ENCODE data around the gene STAT2.
"Not testable (repeated sequence)": the region's sequence is repeated elsewhere in the genome, so short reads cannot be mapped to it uniquely, and the experiment has no call there.

Gene STAT2

GRCh38 chr12:56324206-56324605 is 35.7 kb downstream of the STAT2 start:
- DNase-seq = no peak

GRCh38 chr12:56321610-56322009 is 38.3 kb downstream of the STAT2 start:
- DNase-seq = not testable (repeated sequence)

GRCh38 chr12:56321027-56321426 is 38.9 kb downstream of the STAT2 start:
- DNase-seq = no peak

GRCh38 chr12:56317675-56318074 is 42.2 kb downstream of the STAT2 start:
- no peak for DNase-seq

- peak; percentile 98 for DNase-seq
These were observed 44.1 kb downstream of the STAT2 start, which contains the start of gene CNPY2 for GRCh38 chr12:56315622-56316473. TSS of gene CNPY2 (minus strand) at chr12:56315988. CDS start at chr12:56315217, 771 bp downstream.

- DNase-seq = peak; percentile 49
These were observed 44.7 kb downstream of the STAT2 start for GRCh38 chr12:56315249-56315621.

GRCh38 chr12:56311003-56311402 is 48.9 kb downstream of the STAT2 start:
- DNase-seq = no peak

- no peak for DNase-seq
These were observed 51.2 kb downstream of the STAT2 start for GRCh38 chr12:56308714-56309113.

- DNase-seq = no peak
These were observed 52.5 kb downstream of the STAT2 start for GRCh38 chr12:56307221-56307965.

GRCh38 chr12:56304872-56305590 is 54.9 kb downstream of the STAT2 start:
- DNase-seq = no peak

GRCh38 chr12:56304276-56304675 is 55.6 kb downstream of the STAT2 start:
- no peak for DNase-seq

GRCh38 chr12:56300644-56301464 is 59.1 kb downstream of the STAT2 start:
- no peak for DNase-seq

GRCh38 chr12:56299853-56300643 is 59.9 kb downstream of the STAT2 start, which contains the start of gene CS:
TSS of gene CS (minus strand) at chr12:56300330. CDS start at chr12:56300201, 129 bp downstream.
- DNase-seq = peak; percentile 98

- no peak for DNase-seq
These were observed 60.5 kb downstream of the STAT2 start for GRCh38 chr12:56299308-56299852.

GRCh38 chr12:56298828-56299227 is 61.1 kb downstream of the STAT2 start:
- no peak for DNase-seq

- DNase-seq = no peak
These were observed 62.5 kb downstream of the STAT2 start for GRCh38 chr12:56297400-56297799.

GRCh38 chr12:56296295-56296694 is 63.6 kb downstream of the STAT2 start:
- DNase-seq = no peak

- no peak for DNase-seq
These were observed 66.1 kb downstream of the STAT2 start for GRCh38 chr12:56293795-56294194.
